ENCODE results near the gene SLC25A23.

Gene SLC25A23

GRCh38 chr19:6500837-6501739 lies 41.5 kb upstream of the SLC25A23 start (continued):
- no peak for TF ChIP-seq ZFP69B (tag by site-specific recombination; IDR thresholded peaks at IDR 0.05)
- TF ChIP-seq ZNF658 (tag by site-specific recombination; IDR thresholded peaks at IDR 0.05): no peak

- no peaks in the 10 kb centered on the region for H3K9me3 ChIP-seq (ENCODE audit: control insufficient read depth, insufficient read depth, low read depth, low read length)
- no peak overlapping the region for H3K27ac ChIP-seq (ENCODE audit: extremely low read depth, low read depth, low read length)
- H3K4me1 ChIP-seq (ENCODE audit: control insufficient read depth, insufficient read depth, low read length): no peaks in the 10 kb centered on the region; the same call in 1 of the 2 replicates
- ChIA-PET POLR2A (interaction anchor here (0.7 to 1.2 kb wide), 2 partner anchors 16 to 179 kb away, joined by 4 to 5 read pairs; no protein-coding TSS in a partner anchor), CTCF (interaction anchor here (0.7 kb wide), 2 partner anchors 14 to 31 kb away, joined by 3 to 4 read pairs; no protein-coding TSS in a partner anchor)
- H3K36me3 ChIP-seq (ENCODE audit: control insufficient read depth in 2 of 2, insufficient read depth in 1 of 2, low read length in 2 of 2): peaks cover 0 to 7% of the 10 kb centered on the region in 2 experiments; a peak in 2 of 3 replicates
- no peak overlapping the region for H3K4me3 ChIP-seq (ENCODE audit: low read depth, low read length)
- TF ChIP-seq KLF1 (tag by site-specific recombination; IDR thresholded peaks at IDR 0.05): peak; percentile 70
- TF ChIP-seq ZNF830 (tag by site-specific recombination; IDR thresholded peaks at IDR 0.05; ENCODE audit: low read depth): no peak
These were observed 39.6 kb upstream of the SLC25A23 start for GRCh38 chr19:6499052-6499790.

- Histone ChIP-seq H3K27ac (ENCODE audit: extremely low read depth, low read depth, low read length) (no peak overlapping the region), H3K4me3 (ENCODE audit: low read depth, low read length) (no peak overlapping the region), H3K9me3 (ENCODE audit: control insufficient read depth, insufficient read depth, low read depth, low read length) (no peaks in the 10 kb centered on the region), H3K4me1 (ENCODE audit: control insufficient read depth, insufficient read depth, low read length) (no peaks in the 10 kb centered on the region; the same call in 1 of the 2 replicates), H3K36me3 (ENCODE audit: control insufficient read depth in 2 of 2, insufficient read depth in 1 of 2, low read length in 2 of 2) (peaks cover 0 to 7% of the 10 kb centered on the region in 2 experiments; a peak in 2 of 3 replicates)
- TF ChIP-seq ZNF394 (tag by site-specific recombination; IDR thresholded peaks at IDR 0.05; ENCODE audit: borderline replicate concordance): no peak
- TF ChIP-seq ZNF701 (tag by site-specific recombination; IDR thresholded peaks at IDR 0.05): no peak
- 0 out of 2 replicates have a peak, but pooled peaks have one; percentile 10 for TF ChIP-seq ZNF623 (tag by site-specific recombination; IDR thresholded peaks at IDR 0.05)
- peak; percentile 84 for TF ChIP-seq ZNF16 (tag by site-specific recombination; IDR thresholded peaks at IDR 0.05; ENCODE audit: low read depth)
- CTCF ChIA-PET: interaction anchor here (0.6 to 0.7 kb wide), 2 partner anchors 13 to 894 kb away, joined by 3 read pairs; no protein-coding TSS in a partner anchor
- POLR2A ChIA-PET: interaction anchor here (1.2 kb wide), 1 partner anchor 15 kb away, joined by 4 read pairs; no protein-coding TSS in a partner anchor
These were observed 38.9 kb upstream of the SLC25A23 start for GRCh38 chr19:6498294-6499036.

- POLR2A ChIA-PET: no interaction called here
- TF ChIP-seq ZNF16 (tag by site-specific recombination; IDR thresholded peaks at IDR 0.05; ENCODE audit: low read depth): no peak
- TF ChIP-seq ZSCAN16 (tag by site-specific recombination; IDR thresholded peaks at IDR 0.05): no peak
- TF ChIP-seq ZBTB26 (tag by site-specific recombination; optimal IDR thresholded peaks at IDR 0.05): no peak
- no peak for TF ChIP-seq PRDM10 (tag by site-specific recombination; IDR thresholded peaks at IDR 0.05)
- TF ChIP-seq ZNF837 (tag by site-specific recombination; IDR thresholded peaks at IDR 0.05): no peak
- no peak for TF ChIP-seq ZNF37A (tag by site-specific recombination; IDR thresholded peaks at IDR 0.05)
- Histone ChIP-seq H3K4me3 (ENCODE audit: low read depth, low read length) (no peak overlapping the region), H3K36me3 (ENCODE audit: control insufficient read depth in 2 of 2, insufficient read depth in 1 of 2, low read length in 2 of 2) (peaks cover 0 to 7% of the 10 kb centered on the region in 2 experiments; a peak in 2 of 3 replicates), H3K4me1 (ENCODE audit: control insufficient read depth, insufficient read depth, low read length) (no peaks in the 10 kb centered on the region), H3K9me3 (ENCODE audit: control insufficient read depth, insufficient read depth, low read depth, low read length) (no peaks in the 10 kb centered on the region), H3K27ac (ENCODE audit: extremely low read depth, low read depth, low read length) (no peak overlapping the region)
- CTCF ChIA-PET: interaction anchor here (0.6 kb wide), 1 partner anchor 123 kb away, joined by 3 read pairs; the partner anchor contains the start of gene ALKBH7
These were observed 36.4 kb upstream of the SLC25A23 start for GRCh38 chr19:6495947-6496346.

Measured in HEK293 (cell line).